Endodermal cell (in vitro differentiated cells): Measurements from ENCODE around the gene PLEKHM2. TPM values are rescaled to one million over a fixed set of nuclear protein-coding genes. Genes with fewer than 3 reads are reported as not detected.

ENCODE experiments used
- DNase-seq: peaks from one replicate; pipeline ENCODE4 v3.0.0-alpha.2; 2017
- H3K27ac ChIP-seq: 2 replicates; pipeline ENCODE4 v1.5.1; 2013; ENCODE audit warnings: mild to moderate bottlenecking, low read depth, low read length, moderate library complexity
- H3K27me3 ChIP-seq: 2 replicates; pipeline ENCODE4 v1.6.1; 2013; ENCODE audit warnings: mild to moderate bottlenecking, low read length, moderate library complexity; ENCODE audit not compliant: insufficient read depth, control insufficient read depth, poor library complexity, severe bottlenecking
- H3K36me3 ChIP-seq: 2 replicates; pipeline ENCODE4 v1.7.0; 2013; ENCODE audit warnings: mild to moderate bottlenecking, low read length, moderate library complexity; ENCODE audit not compliant: control insufficient read depth, insufficient read depth
- H3K4me1 ChIP-seq: one replicate; pipeline ENCODE4 v1.7.0; 2013; ENCODE audit warnings: low read length; ENCODE audit not compliant: control insufficient read depth, insufficient read depth
- H3K4me3 ChIP-seq: 2 replicates; pipeline ENCODE4 v1.5.1; 2013; ENCODE audit warnings: mild to moderate bottlenecking, low read length, moderate library complexity
- H3K9ac ChIP-seq: 2 replicates; pipeline ENCODE4 v1.6.1; 2013; ENCODE audit warnings: mild to moderate bottlenecking, low read length, moderate library complexity; ENCODE audit not compliant: poor library complexity, severe bottlenecking; ENCODE audit errors: extremely low read depth
- H3K9me3 ChIP-seq: 2 replicates; pipeline ENCODE4 v1.6.1; 2013; ENCODE audit warnings: mild to moderate bottlenecking, low read length, moderate library complexity; ENCODE audit not compliant: control insufficient read depth
- H3K27ac Mint-ChIP-seq: 2 replicates; pipeline ENCODE4 v1.8.0; 2020; ENCODE audit warnings: mixed read lengths
- H3K27me3 Mint-ChIP-seq: 2 replicates; pipeline ENCODE4 v1.8.0; 2021; ENCODE audit warnings: mild to moderate bottlenecking, mixed read lengths; ENCODE audit not compliant: insufficient read depth
- H3K36me3 Mint-ChIP-seq: 2 replicates; pipeline ENCODE4 v1.8.0; 2020; ENCODE audit warnings: low read depth, mixed read lengths
- H3K4me1 Mint-ChIP-seq: 2 replicates; pipeline ENCODE4 v1.8.0; 2020; ENCODE audit warnings: mixed read lengths
- H3K4me3 Mint-ChIP-seq: 2 replicates; pipeline ENCODE4 v1.8.0; 2020; ENCODE audit warnings: mild to moderate bottlenecking, moderate library complexity, mixed read lengths
- H3K9me3 Mint-ChIP-seq: 2 replicates; pipeline ENCODE4 v1.8.0; 2020; ENCODE audit warnings: mild to moderate bottlenecking, mixed read lengths
- CTCF ChIP-seq: fragments of 200-600 bp; sonication (generic); conservative IDR thresholded peaks from 2 replicates; pipeline ENCODE4 v1.5.0; 2021; ENCODE audit warnings: antibody characterized with exemption, mild to moderate bottlenecking
- WGBS, 2 experiments: methylation state at CpG; one replicate each; pipeline versions ENCODE4 v1.1.5 to v1.1.7; 2013; ENCODE audit warnings: missing lambda C conversion rate in 2 of 2, mixed read lengths in 1 of 2; ENCODE audit not compliant: insufficient coverage in 1 of 2, insufficient read length in 1 of 2; 5-methylcytosine and 5-hydroxymethylcytosine counted together
- total RNA-seq, 2 donors: library from RNA; stranded (reverse); fragmentation: NEBNext Ultra II Directional in 1 of 2; extraction: Animal tissue kit (Norgen Biotek cat#: 25700) in 1 of 2; gene quantifications; 2 replicates in 1 of 2; 3 replicates in 1 of 2; pipeline ENCODE4 v1.2.1, GENCODE V29; 2021

Gene PLEKHM2
- total RNA-seq, 2 donors from 2014 or later, result 46.9 to 50.4 TPM

GRCh38 chr1:15669864-15670263 is 14.3 kb upstream of the PLEKHM2 start:
- Histone ChIP-seq H3K4me1 (peaks cover 3% of the 10 kb centered on the region), H3K27me3 (no peaks in the 10 kb centered on the region), H3K9me3 (no peaks in the 10 kb centered on the region), H3K36me3 (no peaks in the 10 kb centered on the region), H3K27ac (no peak overlapping the region), H3K4me3 (no peak overlapping the region), H3K9ac (no peak overlapping the region)
- 91% methylated on average over 3 of the region's 4 CpGs; no CpG with 5 or more reads in 1 of the 2 experiments for whole genome bisulfite sequencing, 2 experiments
- no peak for DNase-seq
- TF ChIP-seq CTCF, result no peak
- H3K27ac Mint-ChIP-seq, result no peak overlapping the region
- H3K4me1 Mint-ChIP-seq, result peaks cover 2% of the 10 kb centered on the region
- H3K36me3 Mint-ChIP-seq, result peaks cover 4% of the 10 kb centered on the region
- H3K9me3 Mint-ChIP-seq, result no peaks in the 10 kb centered on the region
- no peak overlapping the region for H3K4me3 Mint-ChIP-seq
- H3K27me3 Mint-ChIP-seq, result no peaks in the 10 kb centered on the region

- Histone ChIP-seq H3K36me3 (no peaks in the 10 kb centered on the region), H3K4me1 (peaks cover 5% of the 10 kb centered on the region), H3K9ac (no peak overlapping the region), H3K27ac (no peak overlapping the region), H3K4me3 (no peak overlapping the region), H3K27me3 (no peaks in the 10 kb centered on the region), H3K9me3 (peaks cover 8% of the 10 kb centered on the region)
- H3K27me3 Mint-ChIP-seq, result no peaks in the 10 kb centered on the region
- peaks cover 4% of the 10 kb centered on the region for H3K36me3 Mint-ChIP-seq
- 91% methylated on average over 2 of the region's 2 CpGs; no CpG with 5 or more reads in 1 of the 2 experiments for WGBS, 2 experiments
- peaks cover 2% of the 10 kb centered on the region for H3K4me1 Mint-ChIP-seq
- H3K27ac Mint-ChIP-seq, result no peak overlapping the region
- TF ChIP-seq CTCF, result no peak
- no peaks in the 10 kb centered on the region for H3K9me3 Mint-ChIP-seq
- H3K4me3 Mint-ChIP-seq, result no peak overlapping the region
- DNase-seq, result no peak
Measured at GRCh38 chr1:15671430-15671829, 12.7 kb upstream of the PLEKHM2 start.

- Mint-ChIP-seq H3K27me3 (no peaks in the 10 kb centered on the region), H3K27ac (no peak overlapping the region), H3K36me3 (peaks cover 4% of the 10 kb centered on the region), H3K9me3 (peaks cover 26% of the 10 kb centered on the region), H3K4me1 (no peaks in the 10 kb centered on the region), H3K4me3 (no peak overlapping the region)
- H3K27me3 ChIP-seq, result no peaks in the 10 kb centered on the region
- H3K9ac ChIP-seq, result no peak overlapping the region
- no peak overlapping the region for H3K4me3 ChIP-seq
- TF ChIP-seq CTCF, result no peak
- peak; percentile 6 for DNase-seq
- H3K4me1 ChIP-seq, result peaks cover 5% of the 10 kb centered on the region
- no peak overlapping the region for H3K27ac ChIP-seq
- H3K9me3 ChIP-seq, result peaks cover 39% of the 10 kb centered on the region
- no peaks in the 10 kb centered on the region for H3K36me3 ChIP-seq
- 85 to 89% methylated on average over 9 to 12 of the region's 12 CpGs for WGBS, 2 experiments
Measured at GRCh38 chr1:15674386-15675159, 9.5 kb upstream of the PLEKHM2 start.
